ENCODE results near the gene ZNF784. TPM values are rescaled to one million over a fixed set of nuclear protein-coding genes. Genes with fewer than 3 reads are reported as not detected.
A peak's percentile ranks its signal among the peaks of the same experiment; 100 is the strongest.

The ZNF784 gene
- total and polyA plus RNA-seq, 8 donors: 1.8 to 15.1 (median 5.5) TPM; not detected in 1

GRCh38 chr19:55642153-55643002, 18.0 kb upstream of the ZNF784 start:
- H3K27ac ChIP-seq: peak overlapping the region; percentile 91 to 97 (median 95)
- DNase-seq: peak; percentile 39 to 63
- no peaks in the 10 kb centered on the region for H3K9me3 ChIP-seq
- H3K4me3 ChIP-seq: peak overlapping the region; percentile 74 to 98 (median 97)
- intact Hi-C loops (cut with DNase I; ENCODE audit: low total_unique reads): no loop called here
- TF ChIP-seq POLR2A (IDR thresholded peaks at IDR 0.05) (no peak), POLR2AphosphoS5 (IDR thresholded peaks at IDR 0.05) (peak in 1 of 3 donors; percentile 26), EP300 (IDR thresholded peaks at IDR 0.05) (no peak)
- peaks cover 43 to 84% (median 80%) of the 10 kb centered on the region in 4 donors for H3K4me1 ChIP-seq
- peaks cover 11 to 24% (median 18%) of the 10 kb centered on the region in 4 donors for H3K36me3 ChIP-seq
- 1 to 2% (median 1%) methylated on average over 10 to 65 of the region's 65 CpGs for WGBS, 5 donors
- H3K27me3 ChIP-seq: peaks cover 0 to 6% (median 0%) of the 10 kb centered on the region in 3 donors

DNA sequence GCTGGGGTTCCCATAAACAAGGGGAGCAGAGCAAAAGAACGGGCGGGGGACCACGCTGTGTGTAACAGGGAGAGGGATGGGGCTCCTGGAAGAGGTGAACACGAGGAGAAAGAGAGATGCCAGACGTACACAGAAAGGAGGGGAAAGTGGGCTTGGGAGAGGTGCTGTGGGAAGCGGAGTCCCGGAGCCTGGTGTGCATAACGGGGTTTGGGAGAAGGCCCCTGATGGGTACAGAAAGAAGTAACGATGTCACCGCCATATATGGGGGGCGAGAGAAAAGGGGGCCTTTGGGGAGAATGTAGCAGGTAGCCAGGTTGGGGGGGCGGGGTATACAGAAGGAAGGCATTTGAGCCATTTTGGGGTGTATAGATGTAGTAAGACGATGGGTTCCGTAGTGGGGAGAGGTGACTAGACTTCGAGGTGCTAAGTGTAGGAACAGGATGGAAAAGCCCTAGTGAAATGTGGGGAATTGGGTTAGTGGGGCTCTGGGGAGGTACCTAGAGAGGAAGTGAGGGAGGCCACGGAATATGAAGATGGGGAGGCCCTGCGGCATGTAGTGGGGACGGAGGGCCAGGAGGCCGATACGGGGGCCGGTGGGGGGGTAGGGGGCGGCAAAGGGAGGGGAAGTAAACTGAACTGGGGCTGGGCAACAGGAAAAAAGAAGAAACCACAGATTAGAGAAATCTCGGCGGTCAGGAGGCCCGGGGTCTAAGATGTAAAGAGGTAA, 17.2 kb upstream of the ZNF784 start:
- no peak for DNase-seq
- 1 to 2% (median 2%) methylated on average over 25 of the region's 25 CpGs for WGBS, 5 donors
- Histone ChIP-seq H3K27ac (peak overlapping the region; percentile 89 to 97 (median 95)), H3K36me3 (peaks cover 11 to 24% (median 18%) of the 10 kb centered on the region in 4 donors), H3K27me3 (peaks cover 0 to 6% (median 0%) of the 10 kb centered on the region in 3 donors), H3K4me3 (peak overlapping the region; percentile 74 to 98 (median 97)), H3K4me1 (peaks cover 43 to 84% (median 81%) of the 10 kb centered on the region in 4 donors), H3K9me3 (no peaks in the 10 kb centered on the region)
- no peak for TF ChIP-seq POLR2A (IDR thresholded peaks at IDR 0.05)
- TF ChIP-seq POLR2AphosphoS5 (IDR thresholded peaks at IDR 0.05): no peak
- no peak for TF ChIP-seq CTCF (IDR thresholded peaks at IDR 0.05)
- TF ChIP-seq EP300 (IDR thresholded peaks at IDR 0.05): no peak
- intact Hi-C loops (cut with DNase I; ENCODE audit: low total_unique reads): no loop called here

DNA sequence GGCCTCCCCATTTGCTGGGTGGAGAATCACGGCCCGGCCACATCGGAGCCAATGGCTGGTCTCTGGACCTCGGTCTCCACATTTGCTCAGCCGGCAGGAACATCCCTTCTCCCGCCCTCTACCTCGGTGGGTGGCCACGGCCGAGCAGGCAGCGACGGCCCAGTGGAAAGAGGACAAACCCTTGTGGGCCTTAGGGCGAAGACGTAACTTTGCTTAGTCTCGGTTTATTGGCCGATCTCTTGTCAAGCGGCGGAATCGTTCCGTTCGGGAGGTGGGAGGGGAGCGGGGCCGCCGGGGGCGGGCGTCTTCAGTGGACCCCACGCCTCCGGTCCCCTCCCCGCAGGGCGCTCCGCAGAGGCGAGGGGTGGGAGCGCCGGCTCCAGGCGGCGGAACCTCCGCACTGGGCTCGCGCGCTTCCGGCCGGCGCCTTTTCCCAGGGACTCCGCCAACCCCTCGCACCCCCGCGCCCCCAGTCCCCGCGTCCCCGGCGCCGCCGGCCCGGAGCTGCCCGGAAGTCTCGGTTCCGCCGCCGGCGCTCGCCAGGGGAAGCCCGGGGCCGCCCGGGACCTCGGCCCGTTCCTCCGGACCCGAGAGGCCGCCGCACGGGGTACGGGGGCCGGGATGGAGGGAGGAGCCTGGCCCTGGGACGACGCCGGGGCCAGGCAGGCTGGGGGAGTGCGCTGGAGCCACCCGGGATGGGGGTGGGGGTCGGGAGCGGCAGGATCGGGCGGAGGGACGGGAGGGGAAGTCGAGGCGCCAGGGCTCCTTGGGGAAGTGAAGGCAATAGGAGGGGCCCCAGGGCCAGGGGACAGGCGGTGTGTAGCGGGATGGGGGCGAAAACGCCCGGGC, 16.4 kb upstream of the ZNF784 start, which contains the start of gene ZNF580:
Gene ZNF580 (plus strand): TSS at position 426 of the 849 bp plus-strand sequence. CDS start 1,507 bp downstream, outside the sequence.
- Histone ChIP-seq H3K27ac (peak within 1 kb of the TSS; percentile 89 to 97 (median 95)), H3K4me3 (peak within 1 kb of the TSS; percentile 74 to 98 (median 97)), H3K27me3 (peaks cover 0 to 6% (median 0%) of the 10 kb centered on the region in 3 donors), H3K4me1 (peaks cover 51 to 90% (median 87%) of the 10 kb centered on the region in 4 donors), H3K36me3 (peaks cover 11 to 22% (median 14%) of the 10 kb centered on the region in 4 donors), H3K9me3 (no peaks in the 10 kb centered on the region)
- intact Hi-C loops (cut with DNase I; ENCODE audit: low total_unique reads): no loop called here
- WGBS, 5 donors: 0 to 2% (median 1%) methylated on average over 31 to 89 of the region's 89 CpGs
- peak; percentile 63 to 89 for DNase-seq
- TF ChIP-seq POLR2AphosphoS5 (IDR thresholded peaks at IDR 0.05) (peak in 2 of 3 donors; percentile 13 to 33), CTCF (IDR thresholded peaks at IDR 0.05) (no peak), POLR2A (IDR thresholded peaks at IDR 0.05) (no peak)

- DNase-seq: peak; percentile 71 to 91
- intact Hi-C loops (cut with DNase I; ENCODE audit: low total_unique reads): no loop called here
- H3K4me3 ChIP-seq: peak overlapping the region; percentile 74 to 98 (median 97)
- peaks cover 54 to 92% (median 89%) of the 10 kb centered on the region in 4 donors for H3K4me1 ChIP-seq
- peak in 1 of 3 donors; percentile 58 for TF ChIP-seq POLR2AphosphoS5 (IDR thresholded peaks at IDR 0.05)
- TF ChIP-seq POLR2A (IDR thresholded peaks at IDR 0.05): no peak
- no peak for TF ChIP-seq EP300 (IDR thresholded peaks at IDR 0.05)
- peak in 5 of 7 experiments; percentile 15 to 57 (median 28) for TF ChIP-seq CTCF (IDR thresholded peaks at IDR 0.05)
- H3K27ac ChIP-seq: peak overlapping the region; percentile 89 to 97 (median 95)
- whole genome bisulfite sequencing, 5 donors: 13 to 17% (median 16%) methylated on average over 29 to 38 of the region's 38 CpGs
- peaks cover 0 to 6% (median 0%) of the 10 kb centered on the region in 3 donors for H3K27me3 ChIP-seq
- peaks cover 7 to 15% (median 7%) of the 10 kb centered on the region in 4 donors for H3K36me3 ChIP-seq
- no peaks in the 10 kb centered on the region for H3K9me3 ChIP-seq
Measured at GRCh38 chr19:55640043-55640576, 15.7 kb upstream of the ZNF784 start.
